HG02623 (cell line): Measurements from ENCODE around the gene PGA5.

Source experiments
- ATAC-seq: cut with Tn5 transposase; IDR thresholded peaks from one replicate; pipeline ENCODE4 v1.9.1; 2021; ENCODE audit warnings: moderate library complexity; ENCODE audit not compliant: unreplicated experiment

Gene PGA5

GRCh38 chr11:61265357-61265756 lies 24.4 kb downstream of the PGA5 start:
- no peak for ATAC-seq

GRCh38 chr11:61266602-61267001 lies 25.6 kb downstream of the PGA5 start:
- ATAC-seq: no peak

DNA sequence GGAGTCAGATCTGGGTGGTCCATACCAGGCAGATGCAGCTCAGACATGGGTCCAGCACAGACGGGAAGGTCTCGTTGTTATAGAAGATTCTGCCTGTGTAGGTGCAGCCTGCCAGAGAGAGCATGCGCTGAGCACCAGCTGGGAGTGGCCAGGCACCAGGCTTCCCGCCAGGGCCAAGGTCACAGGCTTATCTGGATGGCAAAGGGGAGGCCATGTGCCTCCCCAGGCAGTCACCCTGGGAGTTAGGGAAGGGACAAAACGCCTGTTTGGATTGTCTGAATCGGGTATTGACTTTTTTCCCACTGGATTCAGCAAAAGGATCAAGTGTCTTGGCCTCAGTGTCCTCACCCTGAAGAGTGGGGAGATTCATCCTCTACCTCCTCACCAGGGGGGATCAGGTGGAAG lies 26.5 kb downstream of the PGA5 start:
- ATAC-seq: no peak

DNA sequence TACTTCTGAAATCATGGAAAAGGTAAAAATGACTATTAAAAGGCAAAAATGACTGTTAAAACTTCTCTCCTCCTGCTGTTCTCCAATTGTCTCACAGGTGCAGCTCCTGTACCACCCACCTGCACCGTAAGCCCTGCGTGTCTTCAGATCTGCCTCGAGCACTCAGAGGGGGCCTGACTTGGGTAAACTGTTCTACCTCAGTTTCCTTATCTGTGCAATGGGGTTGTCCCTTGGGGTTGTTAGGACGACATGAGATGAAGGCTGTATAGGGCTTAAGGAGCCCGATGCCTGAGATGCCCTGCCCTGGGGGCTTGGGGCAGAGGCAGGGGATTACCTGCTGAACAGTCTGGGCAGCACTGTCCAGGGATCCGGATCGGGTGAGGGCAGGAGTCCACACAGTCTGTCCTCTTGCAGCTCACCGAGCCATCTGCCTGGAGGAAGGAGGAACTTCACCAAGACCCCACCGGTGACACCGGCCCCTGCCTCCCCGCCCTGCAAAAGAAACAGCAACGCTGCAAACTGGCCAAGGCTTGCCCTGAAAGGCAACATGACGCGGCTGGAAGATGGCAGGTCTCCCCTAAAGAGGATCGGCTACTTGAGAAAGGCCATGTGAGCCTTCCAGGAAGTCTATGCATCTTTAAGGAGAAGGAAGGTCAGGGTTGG lies 27.7 kb downstream of the PGA5 start:
- ATAC-seq: no peak

GRCh38 chr11:61270354-61271076 lies 29.5 kb downstream of the PGA5 start:
- no peak for ATAC-seq

DNA sequence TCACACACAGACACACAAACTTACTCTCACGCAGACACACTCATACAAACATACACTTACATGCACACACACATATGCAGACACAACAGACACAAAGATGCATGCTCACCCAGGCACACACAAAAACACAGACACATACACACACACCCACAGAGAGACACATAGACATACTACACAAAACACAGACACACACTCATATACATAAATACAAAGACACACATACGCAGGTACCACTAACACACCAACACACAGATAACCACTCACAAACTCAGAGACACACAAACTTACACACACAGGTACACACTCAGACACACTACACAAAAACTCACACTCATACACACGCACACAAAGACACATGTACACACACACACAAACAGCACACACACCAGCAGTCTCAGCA lies 31.8 kb downstream of the PGA5 start:
- no peak for ATAC-seq

DNA sequence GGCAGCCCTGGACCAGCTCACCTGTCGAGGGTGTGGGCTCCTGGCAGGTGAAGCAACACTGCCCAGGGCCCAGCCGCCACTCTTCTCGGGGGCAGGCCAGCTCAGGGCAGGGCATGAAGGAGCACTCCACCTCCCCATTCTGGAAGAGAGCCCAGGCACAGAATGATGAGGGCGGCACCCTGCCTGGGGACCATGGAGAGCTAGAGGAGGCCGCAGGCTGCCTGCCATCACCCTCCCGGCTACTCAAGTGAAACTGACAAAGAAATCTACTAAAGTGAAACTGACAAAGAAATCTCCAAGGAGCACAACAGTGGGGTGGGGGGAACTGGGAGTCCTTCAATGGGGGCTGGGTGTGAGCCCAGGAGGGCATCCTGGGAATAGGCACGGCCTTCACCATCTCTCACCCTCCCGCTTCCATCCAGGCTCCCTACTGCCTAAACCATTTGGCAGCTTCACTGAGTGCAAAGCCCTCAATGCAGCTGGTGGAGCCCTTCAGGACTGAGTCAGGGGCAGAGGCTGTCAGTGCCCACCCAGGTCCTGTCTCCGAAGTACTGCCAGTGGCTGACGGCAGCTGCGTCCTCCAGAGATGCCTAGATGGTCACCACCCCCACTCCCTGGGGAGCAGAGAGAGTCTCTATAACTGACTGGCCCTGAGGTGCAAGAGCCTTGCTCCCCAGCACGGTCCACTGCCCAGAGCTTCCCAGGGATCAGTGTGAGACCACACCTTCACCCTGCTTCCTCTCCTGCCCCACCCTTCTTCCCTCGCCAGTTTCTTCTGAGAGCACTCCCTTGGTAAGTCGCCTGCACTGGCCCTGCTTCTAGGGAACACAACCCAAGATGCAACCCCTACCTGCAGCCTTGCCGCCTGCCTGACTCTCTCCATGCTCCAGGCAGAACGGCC lies 32.5 kb downstream of the PGA5 start:
- ATAC-seq: no peak

- no peak for ATAC-seq
Observed at GRCh38 chr11:61274084-61274483, 33.1 kb downstream of the PGA5 start.

DNA sequence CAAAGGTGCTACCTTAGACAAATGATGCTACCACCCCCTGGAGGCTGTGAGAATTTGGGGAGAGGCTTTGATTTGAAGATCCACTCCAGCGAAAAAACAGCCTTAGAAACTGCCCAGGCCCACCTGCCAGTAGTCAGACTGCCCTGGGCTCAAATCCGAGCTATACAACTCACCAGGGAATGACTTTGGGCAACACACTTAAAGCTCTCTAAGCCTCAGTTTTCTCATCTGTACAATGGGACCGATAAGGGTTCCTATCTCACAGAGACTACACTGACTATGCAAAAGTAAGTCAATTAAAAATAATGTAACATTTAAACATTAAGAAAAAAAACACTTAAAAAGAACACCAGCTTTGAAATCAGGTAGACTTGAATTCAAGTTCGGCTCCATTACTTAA lies 34.2 kb downstream of the PGA5 start:
- no peak for ATAC-seq

- ATAC-seq: no peak
Observed at GRCh38 chr11:61277186-61278000, 36.4 kb downstream of the PGA5 start.

DNA sequence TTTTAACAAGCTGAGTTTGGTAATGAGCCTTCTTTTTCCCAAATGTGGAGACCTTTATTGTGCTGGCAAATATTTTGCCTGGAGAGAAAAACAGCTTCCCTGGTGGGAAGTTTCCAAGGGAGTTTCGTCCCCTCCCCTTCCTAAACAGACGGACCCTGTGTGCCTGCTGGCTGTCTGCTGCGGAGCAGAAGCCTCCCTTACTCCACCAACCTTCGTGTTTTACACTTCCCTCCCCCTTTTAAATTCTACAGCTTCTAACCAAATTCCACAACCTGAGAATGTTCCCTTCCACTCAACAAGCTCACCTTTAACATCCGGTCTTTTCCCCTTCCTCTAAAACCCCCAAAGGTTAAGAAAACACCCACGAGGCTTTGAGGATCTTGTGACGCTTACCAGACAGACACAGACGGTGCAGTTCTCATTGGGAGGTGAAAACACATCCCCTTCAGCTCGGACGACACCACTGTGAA lies 37.1 kb downstream of the PGA5 start:
- no peak for ATAC-seq

- no peak for ATAC-seq
Observed at GRCh38 chr11:61279934-61280659, 39.1 kb downstream of the PGA5 start.

DNA sequence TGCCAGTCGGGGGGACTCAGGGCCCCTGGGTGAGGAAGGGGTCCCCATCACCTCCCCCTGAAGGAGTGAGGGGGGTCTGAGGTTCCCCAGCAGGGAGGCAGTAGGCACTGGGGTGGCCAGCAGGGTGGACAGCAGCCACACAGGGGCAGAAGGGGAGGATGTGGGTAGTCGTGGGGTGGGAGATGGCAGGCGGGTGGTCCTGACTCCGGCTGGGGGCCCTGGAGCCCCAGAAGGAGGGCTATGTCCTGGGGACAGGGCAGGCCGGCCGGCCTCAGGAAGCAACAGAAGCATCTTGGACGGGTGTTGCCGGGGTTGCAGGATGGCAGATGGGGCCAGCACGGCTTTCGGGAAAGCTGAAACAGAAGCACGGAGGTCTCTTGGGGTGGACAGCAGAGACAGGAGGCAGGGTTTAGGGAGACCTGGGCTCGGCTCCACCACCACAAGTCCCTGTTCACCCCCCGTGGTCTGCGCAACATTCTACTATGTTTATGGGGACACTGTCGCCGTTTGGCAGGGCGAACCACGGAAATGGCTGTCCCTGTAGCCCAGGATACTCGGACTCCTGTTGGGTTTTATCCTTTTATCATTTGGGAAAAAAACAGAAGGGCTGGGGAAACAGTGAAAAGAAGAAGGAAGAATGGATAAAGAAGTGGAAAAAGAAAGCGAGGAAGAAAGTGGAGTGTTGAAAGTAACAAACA lies 40.1 kb downstream of the PGA5 start:
- ATAC-seq: no peak

DNA sequence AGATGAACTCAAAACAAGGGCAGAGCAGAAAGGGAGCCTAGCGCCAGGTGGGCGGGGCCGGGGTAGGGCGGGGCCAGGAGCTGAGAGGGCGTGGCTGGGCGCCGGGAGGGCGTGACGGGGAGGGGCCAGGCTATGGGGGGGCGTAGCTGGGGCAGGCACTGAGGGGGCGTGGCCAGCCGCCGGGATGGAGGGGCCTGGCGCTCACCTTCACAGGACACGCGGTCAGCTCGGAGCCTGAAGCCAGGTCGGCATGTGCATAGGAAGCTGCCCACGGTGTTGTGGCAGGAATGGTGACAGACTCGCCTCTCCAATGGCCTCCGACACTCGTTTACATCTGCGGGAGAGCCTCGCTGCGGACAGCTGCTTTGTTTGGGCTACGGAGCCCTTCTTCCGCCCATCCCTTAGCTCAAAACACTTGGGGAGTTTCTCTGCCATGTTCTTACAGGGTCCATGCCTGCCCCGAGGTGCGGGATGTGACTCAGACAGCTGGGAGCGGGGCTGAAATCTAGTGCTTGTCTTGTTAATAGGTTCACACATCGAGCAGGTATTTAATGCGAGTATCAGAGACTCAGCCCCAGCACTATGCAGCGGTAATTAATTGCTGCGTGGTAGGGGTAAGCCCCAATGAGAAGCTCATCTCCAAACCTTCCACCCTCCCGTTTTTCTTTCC lies 40.7 kb downstream of the PGA5 start:
- ATAC-seq: no peak

GRCh38 chr11:61283613-61284012 lies 42.6 kb downstream of the PGA5 start:
- ATAC-seq: no peak

- ATAC-seq: no peak
Observed at GRCh38 chr11:61287338-61287977, 46.5 kb downstream of the PGA5 start.

- no peak for ATAC-seq
Observed at GRCh38 chr11:61290905-61291690, 50.1 kb downstream of the PGA5 start.

DNA sequence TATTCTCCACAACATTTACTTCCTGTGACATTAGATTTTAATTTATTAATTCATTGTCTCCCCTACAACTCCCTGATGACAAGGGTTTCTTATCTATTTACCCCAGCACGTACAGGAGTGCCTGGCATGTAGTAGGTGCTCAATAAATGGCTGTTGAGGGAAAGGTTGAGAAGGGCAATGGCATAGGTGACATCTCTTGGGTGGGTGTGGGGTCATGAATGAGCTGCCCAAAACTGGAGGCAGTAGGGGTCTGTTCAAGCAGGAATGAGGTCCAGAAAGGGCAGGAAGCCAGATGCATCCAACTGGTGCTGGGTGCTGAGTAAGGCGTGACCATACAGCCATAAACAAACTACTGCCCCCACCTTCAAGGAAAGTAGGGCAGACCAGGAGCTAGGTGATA lies 51.4 kb downstream of the PGA5 start:
- ATAC-seq: no peak
